ENCODE data around the gene PLEKHM1.
"Not testable (repeated sequence)": the region's sequence is repeated elsewhere in the genome, so short reads cannot be mapped to it uniquely, and the experiment has no call there.

DNA sequence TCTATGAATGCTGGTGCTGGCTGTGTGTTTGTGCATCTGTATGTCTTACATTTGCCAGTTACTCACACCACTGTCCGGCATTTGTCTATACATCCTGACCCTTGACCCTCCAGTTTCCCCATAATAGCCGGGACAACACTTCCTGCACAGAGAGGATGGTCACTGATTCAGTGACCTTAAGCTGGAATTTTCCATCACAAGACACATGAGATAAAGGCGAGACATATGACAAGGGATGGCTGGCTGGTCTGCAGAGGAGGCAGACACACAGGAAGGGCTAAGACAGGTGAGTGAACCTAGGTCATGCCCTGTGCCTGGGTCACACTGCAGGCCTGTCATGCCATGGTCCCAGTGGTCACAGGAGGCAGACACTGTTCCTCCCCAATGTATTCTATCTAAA lies 18.3 kb downstream of the PLEKHM1 start:
- not testable (repeated sequence) for TF ChIP-seq CTCF, POLR2A (IDR thresholded peaks at IDR 0.05)

Measured in Peyer's patch (tissue), 4 donors.